ENCODE results near the gene TAAR6. TPM values are rescaled to one million over a fixed set of nuclear protein-coding genes. Genes with fewer than 3 reads are reported as not detected.

The TAAR6 gene
- total and polyA plus RNA-seq, 10 of the 15 experiments (the other 5 are each of a cell fraction or from before 2014, with no cell fraction given) = not detected

- no peak for TF ChIP-seq HSF1 (IDR thresholded peaks at IDR 0.05; ENCODE audit: low read depth, low read length)
- TF ChIP-seq PBX3 (IDR thresholded peaks at IDR 0.05; ENCODE audit: insufficient replicate concordance, low read depth, low read length) = no peak
- TF ChIP-seq FOXK2 (IDR thresholded peaks at IDR 0.05) = no peak
- TF ChIP-seq STAT1 (conservative IDR thresholded peaks at IDR 0.05) = no peak
- TF ChIP-seq EGR1 (IDR thresholded peaks at IDR 0.05; ENCODE audit: borderline replicate concordance in 1 of 2, low read depth in 2 of 2, low read length in 2 of 2) = no peak
- TF ChIP-seq ZBTB40 (IDR thresholded peaks at IDR 0.05; ENCODE audit: borderline replicate concordance) = no peak
Observed at GRCh38 chr6:132590362-132590761, 20.2 kb downstream of the TAAR6 start (continued).

All from GM12878 (cell line).